HUES48 (cell line): ENCODE data around the gene LIN54.

ENCODE experiments used
- H3K27ac ChIP-seq: one replicate; pipeline ENCODE4 v1.7.0; 2013; ENCODE audit warnings: low read depth, low read length, inconsistent platforms
- H3K27me3 ChIP-seq: 2 replicates; pipeline ENCODE4 v1.6.1; 2013; ENCODE audit warnings: mild to moderate bottlenecking, low read length; ENCODE audit not compliant: control insufficient read depth, insufficient read depth
- H3K36me3 ChIP-seq: 2 replicates; pipeline ENCODE4 v1.6.1; 2013; ENCODE audit warnings: low read length; ENCODE audit not compliant: control insufficient read depth, insufficient read depth
- H3K4me1 ChIP-seq: 2 replicates; pipeline ENCODE4 v1.6.1; 2013; ENCODE audit warnings: mild to moderate bottlenecking, low read length; ENCODE audit not compliant: control insufficient read depth, insufficient read depth
- H3K4me3 ChIP-seq: 2 replicates; pipeline ENCODE4 v1.5.1; 2013; ENCODE audit warnings: mild to moderate bottlenecking, low read depth, low read length
- H3K9ac ChIP-seq: 2 replicates; pipeline ENCODE4 v1.6.1; 2013; ENCODE audit warnings: mild to moderate bottlenecking, low read depth, low read length, moderate library complexity
- H3K9me3 ChIP-seq: 2 replicates; pipeline ENCODE4 v1.6.1; 2013; ENCODE audit warnings: low read length; ENCODE audit not compliant: control insufficient read depth, insufficient read depth

Gene LIN54

DNA sequence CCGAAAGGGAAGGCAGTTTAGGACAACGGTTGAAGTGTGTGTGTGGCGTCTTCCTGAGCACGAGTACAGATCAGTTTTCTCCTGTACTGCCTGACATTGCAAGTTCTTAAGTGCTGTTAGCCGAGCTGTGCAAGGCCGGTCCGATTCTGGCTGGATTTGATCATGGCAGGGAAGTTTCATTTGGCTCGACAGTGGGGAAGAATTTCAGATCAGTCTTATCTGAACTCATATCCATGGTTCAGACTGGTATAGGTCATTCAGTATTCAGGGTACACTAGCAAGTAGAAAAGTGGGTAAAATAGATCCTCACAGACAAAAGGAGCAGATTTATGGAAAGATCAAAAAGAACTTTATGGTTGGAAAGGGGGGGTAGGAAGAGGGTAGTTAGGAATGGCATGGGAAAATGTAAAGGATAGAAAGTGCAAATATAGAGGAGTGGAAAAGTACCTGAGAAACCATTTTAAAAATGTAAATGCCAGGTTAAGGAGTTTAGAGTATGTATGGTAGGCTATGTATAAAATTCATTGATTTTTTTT, 109.4 kb downstream of the LIN54 start:
- peaks cover 6% of the 10 kb centered on the region; the same call in 1 of the 2 replicates for H3K4me1 ChIP-seq
- H3K9me3 ChIP-seq = no peaks in the 10 kb centered on the region
- no peaks in the 10 kb centered on the region for H3K27me3 ChIP-seq
- peak overlapping the region; percentile 100 for H3K4me3 ChIP-seq
- H3K27ac ChIP-seq = peak overlapping the region; percentile 100
- peaks cover 48% of the 10 kb centered on the region for H3K36me3 ChIP-seq
- peak overlapping the region; percentile 88 for H3K9ac ChIP-seq

DNA sequence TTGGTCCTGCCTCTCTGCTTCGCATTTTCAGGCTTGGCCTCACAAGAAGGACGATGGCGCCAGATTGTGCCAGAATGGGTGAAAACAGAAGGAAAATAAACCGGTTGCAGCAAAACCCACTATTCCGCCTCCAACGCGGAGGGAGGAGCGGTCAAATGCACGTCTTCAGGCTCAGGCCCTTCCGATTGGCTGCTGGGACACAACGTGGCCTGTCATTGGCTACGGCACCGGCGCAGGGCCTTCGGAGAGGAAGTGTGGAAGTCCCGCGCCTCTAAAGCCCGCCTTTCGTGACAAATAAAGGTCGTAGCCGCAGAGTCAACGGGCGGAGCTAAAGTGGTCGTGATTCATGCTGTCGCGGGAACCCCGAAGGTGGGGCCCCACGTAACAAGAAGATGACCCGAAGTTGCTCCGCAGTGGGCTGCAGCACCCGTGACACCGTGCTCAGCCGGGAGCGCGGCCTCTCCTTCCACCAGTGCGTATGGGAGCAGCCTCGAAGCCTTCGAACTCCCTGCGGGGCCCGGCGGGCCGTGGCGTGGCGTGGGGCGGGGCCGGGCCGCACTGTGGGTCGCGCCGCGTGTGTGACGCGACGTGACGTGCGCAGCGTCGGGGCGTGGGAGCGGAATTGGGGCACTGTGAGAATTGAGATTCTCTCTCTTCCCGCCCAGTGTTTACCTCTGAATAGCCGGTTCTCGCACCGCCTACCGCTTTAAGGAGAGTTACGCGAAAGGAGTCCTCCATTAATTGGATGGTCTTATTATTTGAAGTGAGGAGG, 110.0 kb downstream of the LIN54 start, which contains the start of gene THAP9:
THAP9 (plus strand) TSS at position 325 of the 772 bp plus-strand sequence; CDS start at position 393, 68 bp downstream.
- peak within 1 kb of the TSS; percentile 100 for H3K4me3 ChIP-seq
- peaks cover 47% of the 10 kb centered on the region for H3K36me3 ChIP-seq
- no peaks in the 10 kb centered on the region for H3K27me3 ChIP-seq
- peak within 1 kb of the TSS; percentile 100 for H3K27ac ChIP-seq
- H3K9ac ChIP-seq = peak within 1 kb of the TSS; percentile 88
- peaks cover 6% of the 10 kb centered on the region; the same call in 1 of the 2 replicates for H3K4me1 ChIP-seq
- no peaks in the 10 kb centered on the region for H3K9me3 ChIP-seq

DNA sequence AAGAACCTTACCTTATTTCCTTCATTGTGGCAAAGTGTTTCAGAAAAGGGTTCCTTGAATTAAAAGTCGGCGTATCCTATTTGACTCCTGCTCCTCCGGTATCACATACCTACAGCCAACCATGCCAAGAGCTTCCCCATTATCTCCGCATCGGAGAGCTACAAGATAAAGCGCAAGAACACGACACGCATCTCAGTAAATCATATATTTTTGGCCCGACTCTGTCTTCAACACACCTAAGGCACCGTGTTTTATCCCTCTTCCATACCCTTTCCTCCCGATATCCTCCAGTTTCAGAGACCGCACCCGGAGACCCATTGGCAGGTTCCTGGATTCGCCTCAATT, 110.6 kb downstream of the LIN54 start:
- H3K9ac ChIP-seq = peak overlapping the region; percentile 83
- H3K27me3 ChIP-seq = no peaks in the 10 kb centered on the region
- H3K27ac ChIP-seq = peak overlapping the region; percentile 100
- no peaks in the 10 kb centered on the region for H3K9me3 ChIP-seq
- H3K4me3 ChIP-seq = peak overlapping the region; percentile 100
- H3K4me1 ChIP-seq = peaks cover 6% of the 10 kb centered on the region; the same call in 1 of the 2 replicates
- H3K36me3 ChIP-seq = peaks cover 47% of the 10 kb centered on the region

DNA sequence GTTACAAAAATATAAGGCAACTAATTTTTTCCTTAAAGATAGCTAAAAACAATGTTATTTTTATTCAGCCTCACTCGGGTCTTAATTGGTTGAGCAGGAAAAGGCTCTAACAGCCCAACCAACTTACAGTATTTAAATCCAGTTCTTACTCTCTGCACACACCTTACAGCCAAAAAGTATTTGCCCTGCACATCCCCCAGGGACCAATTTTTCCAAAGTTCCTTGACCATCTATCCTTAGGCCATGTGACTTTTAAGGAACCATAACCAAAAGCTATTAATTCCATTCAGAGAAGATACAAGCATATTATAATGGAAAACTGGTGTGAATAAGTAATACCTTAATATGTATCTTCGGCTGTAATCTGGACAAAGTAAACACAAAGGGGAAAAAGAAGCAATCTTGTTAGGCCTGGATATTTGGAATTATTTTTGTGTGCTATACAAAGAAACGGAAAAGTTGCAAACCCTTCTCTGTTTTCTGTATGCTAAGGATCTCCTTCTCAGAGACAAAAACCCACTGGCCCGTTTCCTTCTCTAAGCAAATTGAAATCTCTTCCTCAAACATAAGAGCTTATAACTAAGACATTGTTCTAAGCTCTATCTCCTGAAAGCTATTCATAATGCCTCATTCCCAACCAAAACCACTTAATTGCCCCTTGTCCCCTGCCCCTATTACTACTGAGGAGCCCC, 111.1 kb downstream of the LIN54 start:
- peak overlapping the region; percentile 100 for H3K4me3 ChIP-seq
- H3K9ac ChIP-seq = peak overlapping the region; percentile 83
- no peaks in the 10 kb centered on the region for H3K9me3 ChIP-seq
- H3K4me1 ChIP-seq = peaks cover 6% of the 10 kb centered on the region; the same call in 1 of the 2 replicates
- peaks cover 47% of the 10 kb centered on the region for H3K36me3 ChIP-seq
- H3K27ac ChIP-seq = peak overlapping the region; percentile 100
- no peaks in the 10 kb centered on the region for H3K27me3 ChIP-seq

DNA sequence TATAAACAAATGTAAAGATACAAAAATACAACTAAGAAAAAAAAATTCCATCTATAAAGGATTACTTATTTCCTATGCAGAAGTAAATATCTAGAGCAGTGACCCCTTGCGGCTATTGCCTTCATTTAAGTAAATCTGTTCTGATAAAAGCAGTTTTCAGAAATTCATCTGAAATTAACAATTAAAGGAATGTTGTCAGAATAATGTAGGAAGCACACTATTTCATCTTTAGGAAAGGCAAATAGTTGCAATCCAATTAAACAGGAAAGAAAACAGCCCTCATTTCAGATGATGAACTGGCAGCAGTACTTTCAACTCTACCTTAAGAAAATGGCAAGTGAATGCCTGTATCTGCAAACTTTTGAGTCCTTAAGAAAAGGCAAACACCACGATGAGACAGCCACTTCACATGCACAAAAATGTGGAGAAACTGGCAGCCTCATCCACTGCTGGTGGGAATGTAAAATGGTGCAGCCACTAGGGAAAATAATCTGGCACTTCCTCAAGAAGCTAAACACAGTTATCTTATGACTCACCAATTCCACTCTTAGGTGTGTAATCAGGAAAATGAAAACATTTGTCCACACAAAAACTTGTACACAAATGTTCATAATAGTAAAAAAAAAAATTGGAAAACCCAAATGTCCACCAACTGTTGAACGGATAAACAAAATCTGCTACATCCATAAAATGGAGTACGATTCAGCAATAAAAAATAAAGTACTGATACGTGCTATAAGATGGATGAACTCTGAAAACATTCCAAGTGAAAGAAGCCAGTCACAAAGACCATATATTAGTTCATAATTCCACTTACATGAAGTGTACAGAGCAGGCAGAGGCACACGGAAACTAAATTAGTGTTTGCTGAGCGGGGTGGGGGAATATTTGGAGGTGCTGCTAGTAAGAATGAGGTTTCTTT, 112.0 kb downstream of the LIN54 start:
- Histone ChIP-seq H3K27ac (no peak overlapping the region), H3K4me3 (peak overlapping the region; percentile 100), H3K36me3 (peaks cover 54% of the 10 kb centered on the region), H3K9me3 (no peaks in the 10 kb centered on the region), H3K27me3 (no peaks in the 10 kb centered on the region), H3K4me1 (peaks cover 6% of the 10 kb centered on the region; the same call in 1 of the 2 replicates), H3K9ac (peak overlapping the region; percentile 83)

DNA sequence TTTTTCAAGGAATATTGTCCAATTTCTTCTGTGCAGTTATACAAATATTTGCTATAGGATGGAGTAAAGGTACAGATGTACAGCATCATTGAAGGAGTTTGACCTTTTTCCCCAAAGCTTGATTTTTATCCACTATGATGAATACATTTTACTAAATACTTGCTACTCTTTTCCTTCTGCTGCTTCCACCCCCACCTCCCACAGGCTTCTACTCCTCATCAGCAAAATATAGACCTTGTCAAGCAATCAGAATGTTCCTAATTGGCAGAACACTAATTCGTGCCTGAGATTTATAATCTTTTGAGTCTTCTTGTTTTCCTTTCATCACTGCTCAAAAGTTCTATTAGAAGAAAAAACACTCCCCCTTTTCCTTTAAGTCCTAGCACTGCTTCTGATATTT, 113.9 kb downstream of the LIN54 start:
- Histone ChIP-seq H3K4me3 (no peak overlapping the region), H3K9me3 (no peaks in the 10 kb centered on the region), H3K27ac (no peak overlapping the region), H3K36me3 (peaks cover 62% of the 10 kb centered on the region), H3K9ac (no peak overlapping the region), H3K27me3 (no peaks in the 10 kb centered on the region), H3K4me1 (peaks cover 4% of the 10 kb centered on the region; the same call in 1 of the 2 replicates)

DNA sequence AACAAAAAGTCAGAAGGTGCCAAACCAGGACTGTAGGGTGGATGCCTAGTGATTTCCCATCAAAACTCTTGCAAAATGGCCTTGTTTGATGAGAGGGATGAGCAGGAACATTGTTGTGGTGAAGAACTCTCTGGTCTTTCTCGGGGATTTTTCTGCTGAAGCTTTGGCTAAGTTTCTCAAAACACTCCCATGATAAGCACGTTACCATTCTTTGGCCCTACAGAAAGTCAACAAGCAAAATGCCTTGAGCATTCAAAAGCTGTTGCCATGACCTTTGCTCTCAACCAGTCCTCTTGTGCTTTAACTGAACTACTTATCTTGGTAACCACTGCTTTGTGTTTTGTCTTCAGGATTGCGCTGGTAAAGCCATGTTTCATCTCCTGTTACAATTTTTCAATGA, 116.7 kb downstream of the LIN54 start:
- Histone ChIP-seq H3K27me3 (no peaks in the 10 kb centered on the region), H3K4me3 (no peak overlapping the region), H3K4me1 (peaks cover 3% of the 10 kb centered on the region), H3K36me3 (peaks cover 59% of the 10 kb centered on the region), H3K9me3 (no peaks in the 10 kb centered on the region), H3K9ac (no peak overlapping the region), H3K27ac (peak overlapping the region; percentile 59)

DNA sequence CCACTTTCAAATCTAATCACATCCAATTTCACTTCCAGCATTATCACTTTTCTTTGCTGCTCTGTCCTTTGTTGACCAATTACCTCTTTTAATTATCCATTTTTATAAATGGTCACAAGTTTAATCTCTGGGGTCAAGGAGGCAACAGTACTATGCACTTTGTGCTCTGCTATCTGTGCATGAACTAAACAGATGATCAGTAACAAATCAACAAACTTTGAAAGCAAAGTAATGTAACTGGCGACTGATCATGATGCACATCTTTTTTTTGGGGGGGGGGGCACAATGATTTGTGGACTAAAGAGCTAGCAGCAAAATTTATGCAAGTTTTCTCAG, 118.2 kb downstream of the LIN54 start:
- Histone ChIP-seq H3K4me3 (0 out of 2 replicates have a peak overlapping the region, but pooled peaks have one; percentile 93), H3K9ac (no peak overlapping the region), H3K4me1 (peaks cover 5% of the 10 kb centered on the region), H3K9me3 (no peaks in the 10 kb centered on the region), H3K27me3 (no peaks in the 10 kb centered on the region), H3K27ac (no peak overlapping the region), H3K36me3 (peaks cover 44% of the 10 kb centered on the region)

DNA sequence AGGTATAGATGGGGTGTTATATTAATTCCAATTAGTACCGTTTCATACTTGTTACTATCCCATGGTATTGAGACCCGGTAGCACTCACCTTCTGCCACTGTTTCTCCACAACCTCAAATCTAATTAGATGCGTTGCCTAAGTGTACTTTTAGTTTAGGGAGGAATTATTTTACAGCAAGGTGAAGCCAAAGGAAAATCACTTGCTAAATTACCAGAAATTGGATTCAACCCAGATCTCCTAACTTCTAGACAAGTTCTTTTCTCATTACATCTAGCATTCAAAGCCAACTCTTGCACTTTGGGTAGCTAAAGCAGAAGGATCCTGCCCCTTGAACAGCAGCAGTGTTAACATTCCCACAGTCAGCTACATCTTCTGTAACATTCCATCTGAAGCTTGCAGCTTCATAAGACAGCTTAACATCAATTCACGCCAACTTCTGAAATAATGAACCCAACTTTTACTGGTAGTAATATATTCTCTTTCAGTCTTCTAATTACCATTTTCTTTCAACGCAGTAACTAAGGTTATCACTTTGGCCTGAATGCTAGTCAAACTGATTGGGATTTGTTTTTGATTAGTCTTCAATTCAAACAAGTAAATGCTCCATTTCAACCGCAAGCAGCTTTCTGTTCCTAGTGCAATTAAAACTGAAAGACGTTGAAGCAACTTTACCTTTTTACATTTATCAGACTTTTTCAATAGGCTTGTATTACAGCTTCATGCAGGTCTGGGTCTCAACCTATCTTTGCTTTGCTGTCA, 118.7 kb downstream of the LIN54 start:
- Histone ChIP-seq H3K36me3 (peaks cover 38% of the 10 kb centered on the region), H3K27me3 (no peaks in the 10 kb centered on the region)

More for the DNA sequence above, 118.7 kb downstream of the LIN54 start:
- Histone ChIP-seq H3K4me1 (peaks cover 10% of the 10 kb centered on the region), H3K9me3 (no peaks in the 10 kb centered on the region), H3K9ac (peak overlapping the region; percentile 97), H3K4me3 (peak overlapping the region; percentile 93), H3K27ac (peak overlapping the region; percentile 96)
